Right cardiac atrium (tissue), 5 donors: ENCODE measurements around the gene MAEA. TPM values are rescaled to one million over a fixed set of nuclear protein-coding genes. Genes with fewer than 3 reads are reported as not detected.

Experiments
- ATAC-seq, 2 donors: fragments of 200-7000 bp; cut with Tn5 transposase; one replicate each; pipeline versions ENCODE4 v1.8.0 to v1.9.1; 2020; ENCODE audit warnings: moderate library complexity in 2 of 2, mild to moderate bottlenecking in 1 of 2
- DNase-seq, 3 donors: peaks; one replicate each; pipeline ENCODE4 v3.0.0-alpha.2; 2020
- H3K27ac ChIP-seq: one replicate; pipeline ENCODE4 v1.5.1; 2013; ENCODE audit warnings: mild to moderate bottlenecking, low read length, control low read depth, moderate library complexity
- H3K27me3 ChIP-seq: one replicate; pipeline ENCODE4 v1.6.1; 2013; ENCODE audit not compliant: control insufficient read depth, insufficient read depth
- H3K4me1 ChIP-seq: one replicate; pipeline ENCODE4 v1.6.1; 2013; ENCODE audit warnings: low read length; ENCODE audit not compliant: control insufficient read depth, insufficient read depth
- H3K4me3 ChIP-seq: one replicate; pipeline ENCODE4 v1.5.1; 2013; ENCODE audit warnings: low read length, control low read depth
- H3K9me3 ChIP-seq: one replicate; pipeline ENCODE4 v1.6.1; 2013; ENCODE audit warnings: low read length; ENCODE audit not compliant: control insufficient read depth
- WGBS: extraction: QIAGEN DNeasy Blood & Tissue Kit; methylation state at CpG from one replicate; pipeline ENCODE4 v1.1.7; 2013; 5-methylcytosine and 5-hydroxymethylcytosine counted together
- intact Hi-C, 4 donors: fragments of 100-400 bp; cut with DNase I; formaldehyde crosslinking; loops; one replicate each; pipeline versions ENCODE4 v1.11.0 to v1.14.0; 2022 to 2023
- polyA plus RNA-seq: library from polyadenylated mRNA; stranded (reverse); fragments of 200-250 nt; gene quantifications from one replicate; pipeline ENCODE4 v1.2.3, GENCODE V29; 2013
- total RNA-seq, 4 donors: library from RNA; stranded (reverse); fragmentation: NEBNext Ultra II Directional; extraction: Animal tissue kit (Norgen Biotek cat#: 25700); gene quantifications; one replicate each; pipeline ENCODE4 v1.2.1, GENCODE V29; 2021
- donor health status: healthy with polysubstance abuse.
- donor health status: DM: no; HTN: yes; CAD: no.
- donor health status: DM: no; HTN: no; CAD: no.
- donor health status: DM: no; HTN: yes; CAD: no; lungs with severe emphysema.
- donor health status: DM: yes; HTN: yes; CAD: no.

The MAEA gene
- total and polyA plus RNA-seq, 5 donors, result 51.6 to 61.8 (median 58.5) TPM

- no peaks in the 10 kb centered on the region for H3K9me3 ChIP-seq
- ATAC-seq, result no peak
- no peak overlapping the region for H3K4me3 ChIP-seq
- no peak overlapping the region for H3K27ac ChIP-seq
- 97% methylated on average over 41 of the region's 41 CpGs for WGBS
- no peaks in the 10 kb centered on the region for H3K27me3 ChIP-seq
- peak; percentile 7 to 51 (median 42) for DNase-seq
- H3K4me1 ChIP-seq, result no peaks in the 10 kb centered on the region
- intact Hi-C loops, result loop anchor here in 1 of 4 donors (10.0 kb wide), 1 partner anchor 173 kb away; no protein-coding TSS in a partner anchor
Measured at GRCh38 chr4:1337951-1338751, 48.5 kb downstream of the MAEA start.

GRCh38 chr4:1338752-1339414 lies 49.2 kb downstream of the MAEA start:
- no peak overlapping the region for H3K4me3 ChIP-seq
- H3K27ac ChIP-seq, result no peak overlapping the region
- H3K27me3 ChIP-seq, result no peaks in the 10 kb centered on the region
- 96% methylated on average over 38 of the region's 38 CpGs for WGBS
- no peaks in the 10 kb centered on the region for H3K9me3 ChIP-seq
- intact Hi-C loops, result loop anchor here in 1 of 4 donors (10.0 kb wide), 1 partner anchor 174 kb away; no protein-coding TSS in a partner anchor
- H3K4me1 ChIP-seq, result no peaks in the 10 kb centered on the region
- DNase-seq (peak in 1 of 3 donors; percentile 49), ATAC-seq (no peak)

GRCh38 chr4:1339489-1339888 lies 49.8 kb downstream of the MAEA start:
- intact Hi-C loops, result loop anchor here in 1 of 4 donors (10.0 kb wide), 1 partner anchor 175 kb away; no protein-coding TSS in a partner anchor
- DNase-seq (peak; percentile 8 to 58 (median 41)), ATAC-seq (no peak)
- WGBS, result 98% methylated on average over 38 of the region's 38 CpGs
- Histone ChIP-seq H3K9me3 (no peaks in the 10 kb centered on the region), H3K4me3 (no peak overlapping the region), H3K27me3 (no peaks in the 10 kb centered on the region), H3K4me1 (no peaks in the 10 kb centered on the region), H3K27ac (no peak overlapping the region)

- no peak for ATAC-seq
- peak; percentile 8 to 57 (median 43) for DNase-seq
- intact Hi-C loops, result loop anchor here in 3 of 4 donors (5.0 to 10.0 kb wide), 3 partner anchors 45 to 175 kb away; no protein-coding TSS in a partner anchor
Measured at GRCh38 chr4:1340181-1340747, 50.6 kb downstream of the MAEA start.

GRCh38 chr4:1340861-1341260 lies 51.2 kb downstream of the MAEA start:
- DNase-seq (peak; percentile 10 to 59 (median 41)), ATAC-seq (no peak)
- WGBS, result 94% methylated on average over 20 of the region's 20 CpGs
- H3K4me3 ChIP-seq, result no peak overlapping the region
- H3K27ac ChIP-seq, result no peak overlapping the region
- no peaks in the 10 kb centered on the region for H3K27me3 ChIP-seq
- no peaks in the 10 kb centered on the region for H3K4me1 ChIP-seq
- no peaks in the 10 kb centered on the region for H3K9me3 ChIP-seq
- intact Hi-C loops, result loop anchor here in 3 of 4 donors (5.0 to 10.0 kb wide), 3 partner anchors 46 to 176 kb away; no protein-coding TSS in a partner anchor

More at GRCh38 chr4:1340181-1340747, 50.6 kb downstream of the MAEA start:
- Histone ChIP-seq H3K4me3 (no peak overlapping the region), H3K9me3 (no peaks in the 10 kb centered on the region), H3K27ac (no peak overlapping the region), H3K27me3 (no peaks in the 10 kb centered on the region), H3K4me1 (no peaks in the 10 kb centered on the region)
- 90% methylated on average over 29 of the region's 29 CpGs for WGBS

GRCh38 chr4:1342003-1342402 lies 52.3 kb downstream of the MAEA start:
- ATAC-seq (no peak), DNase-seq (no peak)
- Histone ChIP-seq H3K4me3 (no peak overlapping the region), H3K27me3 (no peaks in the 10 kb centered on the region), H3K27ac (no peak overlapping the region), H3K9me3 (no peaks in the 10 kb centered on the region), H3K4me1 (no peaks in the 10 kb centered on the region)
- intact Hi-C loops, result loop anchor here in 3 of 4 donors (2.0 to 10.0 kb wide), 4 partner anchors 47 to 177 kb away; no protein-coding TSS in a partner anchor
- 98% methylated on average over 1 of the region's 1 CpG for WGBS

- Histone ChIP-seq H3K27me3 (no peaks in the 10 kb centered on the region), H3K4me3 (no peak overlapping the region), H3K4me1 (no peaks in the 10 kb centered on the region), H3K27ac (no peak overlapping the region), H3K9me3 (no peaks in the 10 kb centered on the region)
- DNase-seq, result peak in 2 of 3 donors; percentile 11 to 40
- no peak for ATAC-seq
- whole genome bisulfite sequencing, result 66% methylated on average over 12 of the region's 12 CpGs
- intact Hi-C loops, result loop anchor here in 3 of 4 donors (5.0 to 10.0 kb wide), 4 partner anchors 50 to 212 kb away; no protein-coding TSS in a partner anchor
Measured at GRCh38 chr4:1344696-1345095, 55.0 kb downstream of the MAEA start.

- Histone ChIP-seq H3K4me1 (no peaks in the 10 kb centered on the region), H3K27ac (peak overlapping the region; percentile 61), H3K27me3 (no peaks in the 10 kb centered on the region), H3K9me3 (no peaks in the 10 kb centered on the region), H3K4me3 (peak overlapping the region; percentile 74)
- under 1% methylated on average over 76 of the region's 76 CpGs for WGBS
- peak; percentile 12 to 49 for ATAC-seq
- intact Hi-C loops, result loop anchor here (2.0 to 10.0 kb wide), 4 partner anchors 51 to 214 kb away; partner anchors contain the start of gene CTBP1 (in 2 of the 4)
- peak; percentile 60 to 88 (median 84) for DNase-seq
Measured at GRCh38 chr4:1345903-1346780, 56.5 kb downstream of the MAEA start.

- Histone ChIP-seq H3K27ac (peak within 1 kb of the TSS; percentile 65), H3K4me3 (peak within 1 kb of the TSS; percentile 74), H3K4me1 (no peaks in the 10 kb centered on the region), H3K9me3 (no peaks in the 10 kb centered on the region), H3K27me3 (no peaks in the 10 kb centered on the region)
- intact Hi-C loops, result loop anchor here (2.0 to 10.0 kb wide), 4 partner anchors 52 to 215 kb away; partner anchors contain the start of gene CTBP1 (in 2 of the 4)
- peak; percentile 100 for DNase-seq
- ATAC-seq, result peak; percentile 96 to 97
- under 1% methylated on average over 76 of the region's 76 CpGs for WGBS
Measured at GRCh38 chr4:1346781-1347409, 57.2 kb downstream of the MAEA start, which contains the start of gene UVSSA. Gene UVSSA, plus strand, starts transcription at chr4:1347208. Its CDS starts 884 bp downstream, at chr4:1348092.
